ENCODE measurements around the gene SLC35G1. TPM values are rescaled to one million over a fixed set of nuclear protein-coding genes. Genes with fewer than 3 reads are reported as not detected.

SLC35G1 gene
- total RNA-seq, 4 donors from 2014 or later, result 3.4 to 4.2 (median 3.8) TPM

DNA sequence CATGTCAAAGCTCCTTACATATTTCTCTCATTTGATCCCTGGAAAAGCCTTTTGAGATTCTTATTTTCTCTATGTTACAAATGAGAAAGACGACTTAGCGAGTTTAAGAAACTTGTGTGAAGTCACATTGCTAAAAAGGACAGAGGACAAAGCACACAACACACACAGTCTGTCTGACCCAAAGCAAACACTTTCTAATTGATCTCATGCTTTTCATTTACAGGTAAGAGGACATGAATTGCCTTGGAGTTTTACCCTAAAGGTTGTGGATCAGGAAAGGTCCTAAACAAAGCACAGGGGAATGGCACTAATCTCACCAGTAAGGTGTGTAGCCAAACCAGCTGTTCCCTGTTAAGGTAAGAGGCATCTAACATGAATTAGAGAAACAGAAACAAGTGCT is 18.7 kb downstream of the SLC35G1 start:
- TF ChIP-seq, protein P1, sequence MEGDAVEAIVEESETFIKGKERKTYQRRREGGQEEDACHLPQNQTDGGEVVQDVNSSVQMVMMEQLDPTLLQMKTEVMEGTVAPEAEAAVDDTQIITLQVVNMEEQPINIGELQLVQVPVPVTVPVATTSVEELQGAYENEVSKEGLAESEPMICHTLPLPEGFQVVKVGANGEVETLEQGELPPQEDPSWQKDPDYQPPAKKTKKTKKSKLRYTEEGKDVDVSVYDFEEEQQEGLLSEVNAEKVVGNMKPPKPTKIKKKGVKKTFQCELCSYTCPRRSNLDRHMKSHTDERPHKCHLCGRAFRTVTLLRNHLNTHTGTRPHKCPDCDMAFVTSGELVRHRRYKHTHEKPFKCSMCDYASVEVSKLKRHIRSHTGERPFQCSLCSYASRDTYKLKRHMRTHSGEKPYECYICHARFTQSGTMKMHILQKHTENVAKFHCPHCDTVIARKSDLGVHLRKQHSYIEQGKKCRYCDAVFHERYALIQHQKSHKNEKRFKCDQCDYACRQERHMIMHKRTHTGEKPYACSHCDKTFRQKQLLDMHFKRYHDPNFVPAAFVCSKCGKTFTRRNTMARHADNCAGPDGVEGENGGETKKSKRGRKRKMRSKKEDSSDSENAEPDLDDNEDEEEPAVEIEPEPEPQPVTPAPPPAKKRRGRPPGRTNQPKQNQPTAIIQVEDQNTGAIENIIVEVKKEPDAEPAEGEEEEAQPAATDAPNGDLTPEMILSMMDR (IDR thresholded peaks at IDR 0.05; ENCODE audit: low read depth), result no peak

DNA sequence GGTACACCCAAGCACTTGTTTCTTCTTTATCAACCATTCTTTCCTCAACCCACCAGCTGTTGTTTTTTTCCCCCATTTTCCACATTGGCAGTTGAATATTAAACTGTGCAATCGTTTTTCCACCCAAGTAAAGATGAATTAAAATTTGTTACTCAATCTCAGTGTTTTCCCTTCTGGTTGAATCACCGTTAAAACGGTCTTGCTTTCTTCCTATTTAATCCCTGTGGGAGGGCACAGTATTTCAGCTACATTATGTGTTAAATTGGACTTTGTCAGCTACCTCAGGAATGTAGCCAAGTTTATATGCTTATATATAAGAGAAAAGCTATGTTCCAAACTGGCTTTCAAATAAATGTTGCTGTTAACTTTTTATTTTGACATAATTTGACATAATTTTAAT is 19.9 kb downstream of the SLC35G1 start:
- TF ChIP-seq, protein P1 (IDR thresholded peaks at IDR 0.05; ENCODE audit: low read depth), result no peak

DNA sequence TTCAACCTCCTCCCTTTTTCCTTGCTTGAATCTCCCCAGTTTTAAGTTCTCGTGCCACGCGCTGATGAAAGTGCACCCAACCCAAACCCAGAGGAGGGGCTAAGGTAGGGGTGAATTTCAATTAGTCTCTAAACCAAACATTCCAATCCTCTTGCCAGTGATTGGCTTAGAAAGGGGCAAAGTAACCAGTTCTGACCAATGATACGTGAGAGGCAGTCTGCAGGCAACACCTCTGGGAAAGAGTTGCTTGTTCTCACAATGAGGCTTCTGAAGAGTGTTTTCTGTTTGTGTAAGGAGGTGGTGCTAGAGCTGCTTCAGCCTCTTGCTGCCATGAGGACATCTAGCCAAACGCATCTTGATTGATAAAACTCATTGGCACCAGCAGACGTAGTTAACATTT is 21.8 kb downstream of the SLC35G1 start:
- TF ChIP-seq, protein P1 (IDR thresholded peaks at IDR 0.05; ENCODE audit: low read depth), result no peak

DNA sequence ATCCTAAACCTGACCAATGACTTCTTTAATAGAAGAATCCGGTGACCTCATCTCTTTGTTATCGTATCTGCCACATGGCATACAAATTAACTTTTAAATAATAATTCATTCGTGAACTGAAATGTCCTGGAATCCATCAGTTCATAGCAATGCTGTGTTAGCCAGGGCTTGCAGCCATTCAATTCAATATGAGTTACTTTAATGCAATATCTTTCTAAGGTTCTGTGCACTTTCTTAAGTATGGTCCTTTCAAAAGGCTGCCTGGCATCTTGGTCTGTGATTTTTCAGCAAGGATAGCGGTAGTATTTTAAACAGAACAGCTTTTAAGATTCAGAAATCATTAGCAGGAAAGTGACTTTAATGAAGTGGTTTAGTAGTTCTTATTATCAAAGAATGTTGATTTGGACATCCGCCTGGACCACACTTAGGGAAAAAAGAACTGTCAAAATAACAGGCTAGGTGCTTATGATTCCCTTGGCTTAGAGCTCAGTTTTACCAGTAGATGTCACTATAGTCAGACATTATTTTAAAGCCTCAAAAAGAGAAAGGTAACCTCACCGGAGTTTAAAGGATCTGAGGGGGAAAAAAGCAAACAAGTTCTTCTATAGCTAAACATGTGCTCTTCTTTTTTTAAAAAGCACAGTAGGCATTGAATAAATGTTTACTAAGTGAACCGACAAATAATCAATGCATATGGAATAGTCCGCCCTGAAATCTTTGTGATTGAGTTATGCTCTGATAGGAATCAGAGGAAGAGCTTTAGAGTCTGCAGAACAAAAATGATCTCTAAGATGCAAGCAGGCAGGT is 22.7 kb downstream of the SLC35G1 start:
- TF ChIP-seq, protein P1 (IDR thresholded peaks at IDR 0.05; ENCODE audit: low read depth), result no peak

DNA sequence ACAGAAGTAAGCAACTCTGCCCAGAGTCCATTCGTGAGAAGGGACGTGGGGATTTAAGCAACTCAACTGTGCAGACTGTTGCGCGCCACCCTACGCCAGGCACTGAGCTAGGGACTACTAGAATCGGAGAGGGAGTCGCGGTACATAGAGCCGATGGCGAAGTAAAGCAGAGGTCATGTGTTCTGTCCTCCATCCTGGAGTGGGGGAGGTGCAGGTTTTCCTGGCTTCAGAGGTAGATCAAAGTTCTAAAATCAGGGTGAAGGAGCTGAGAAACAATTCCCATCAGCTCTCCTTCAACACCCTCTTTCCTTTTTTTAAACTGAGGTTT is 23.2 kb downstream of the SLC35G1 start:
- TF ChIP-seq, protein P1 (IDR thresholded peaks at IDR 0.05; ENCODE audit: low read depth), result no peak

DNA sequence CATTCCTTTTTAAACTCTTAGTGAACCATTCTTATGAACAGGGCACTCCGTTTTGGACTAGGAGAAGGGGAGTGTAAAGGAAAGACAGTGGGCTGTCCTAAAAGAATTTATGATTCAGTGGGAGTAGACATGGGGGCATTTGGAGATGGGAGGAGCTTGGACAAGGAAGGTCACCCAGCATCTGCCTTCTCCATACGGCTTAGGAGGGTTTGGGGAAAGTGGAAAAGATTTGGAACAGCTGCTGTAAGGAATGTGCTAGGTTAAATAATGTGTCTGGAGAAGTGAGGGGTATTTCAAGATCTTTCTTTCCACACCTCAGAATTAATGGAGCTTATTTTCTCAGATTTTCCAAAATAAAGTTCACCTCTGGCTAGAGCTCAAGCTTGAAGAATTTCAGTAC is 24.0 kb downstream of the SLC35G1 start:
- TF ChIP-seq, protein P1 (IDR thresholded peaks at IDR 0.05; ENCODE audit: low read depth), result no peak

DNA sequence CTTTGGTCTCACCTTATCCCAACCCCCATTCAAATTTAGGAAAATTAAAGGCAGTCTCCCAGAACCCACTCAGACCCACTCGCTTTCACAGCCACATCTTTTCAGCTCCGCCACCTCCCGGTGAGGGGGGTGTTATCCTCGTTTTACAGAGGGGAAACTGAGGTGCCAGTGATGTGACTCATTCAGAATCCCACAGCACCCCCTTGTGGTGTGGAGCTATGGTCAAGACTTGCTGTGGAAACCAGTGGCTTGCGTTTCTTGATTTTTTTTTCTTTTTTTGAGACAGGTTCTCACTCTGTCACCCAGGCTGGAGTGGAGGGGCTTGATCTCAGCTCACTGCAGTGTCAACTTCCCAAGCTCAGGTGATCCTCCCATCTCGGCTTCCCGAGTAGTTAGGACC is 27.6 kb downstream of the SLC35G1 start:
- TF ChIP-seq, protein P1 (IDR thresholded peaks at IDR 0.05; ENCODE audit: low read depth), result no peak
